Endodermal cell (in vitro differentiated cells): ENCODE data around the gene DDI2. TPM values are rescaled to one million over a fixed set of nuclear protein-coding genes. Genes with fewer than 3 reads are reported as not detected.

Source experiments
- DNase-seq: peaks from one replicate; pipeline ENCODE4 v3.0.0-alpha.2; 2017
- H3K27ac ChIP-seq: 2 replicates; pipeline ENCODE4 v1.5.1; 2013; ENCODE audit warnings: mild to moderate bottlenecking, low read depth, low read length, moderate library complexity
- H3K27me3 ChIP-seq: 2 replicates; pipeline ENCODE4 v1.6.1; 2013; ENCODE audit warnings: mild to moderate bottlenecking, low read length, moderate library complexity; ENCODE audit not compliant: insufficient read depth, control insufficient read depth, poor library complexity, severe bottlenecking
- H3K36me3 ChIP-seq: 2 replicates; pipeline ENCODE4 v1.7.0; 2013; ENCODE audit warnings: mild to moderate bottlenecking, low read length, moderate library complexity; ENCODE audit not compliant: control insufficient read depth, insufficient read depth
- H3K4me1 ChIP-seq: one replicate; pipeline ENCODE4 v1.7.0; 2013; ENCODE audit warnings: low read length; ENCODE audit not compliant: control insufficient read depth, insufficient read depth
- H3K4me3 ChIP-seq: 2 replicates; pipeline ENCODE4 v1.5.1; 2013; ENCODE audit warnings: mild to moderate bottlenecking, low read length, moderate library complexity
- H3K9ac ChIP-seq: 2 replicates; pipeline ENCODE4 v1.6.1; 2013; ENCODE audit warnings: mild to moderate bottlenecking, low read length, moderate library complexity; ENCODE audit not compliant: poor library complexity, severe bottlenecking; ENCODE audit errors: extremely low read depth
- H3K9me3 ChIP-seq: 2 replicates; pipeline ENCODE4 v1.6.1; 2013; ENCODE audit warnings: mild to moderate bottlenecking, low read length, moderate library complexity; ENCODE audit not compliant: control insufficient read depth
- H3K27ac Mint-ChIP-seq: 2 replicates; pipeline ENCODE4 v1.8.0; 2020; ENCODE audit warnings: mixed read lengths
- H3K27me3 Mint-ChIP-seq: 2 replicates; pipeline ENCODE4 v1.8.0; 2021; ENCODE audit warnings: mild to moderate bottlenecking, mixed read lengths; ENCODE audit not compliant: insufficient read depth
- H3K36me3 Mint-ChIP-seq: 2 replicates; pipeline ENCODE4 v1.8.0; 2020; ENCODE audit warnings: low read depth, mixed read lengths
- H3K4me1 Mint-ChIP-seq: 2 replicates; pipeline ENCODE4 v1.8.0; 2020; ENCODE audit warnings: mixed read lengths
- H3K4me3 Mint-ChIP-seq: 2 replicates; pipeline ENCODE4 v1.8.0; 2020; ENCODE audit warnings: mild to moderate bottlenecking, moderate library complexity, mixed read lengths
- H3K9me3 Mint-ChIP-seq: 2 replicates; pipeline ENCODE4 v1.8.0; 2020; ENCODE audit warnings: mild to moderate bottlenecking, mixed read lengths
- CTCF ChIP-seq: fragments of 200-600 bp; sonication (generic); conservative IDR thresholded peaks from 2 replicates; pipeline ENCODE4 v1.5.0; 2021; ENCODE audit warnings: antibody characterized with exemption, mild to moderate bottlenecking
- WGBS, 2 experiments: methylation state at CpG; one replicate each; pipeline versions ENCODE4 v1.1.5 to v1.1.7; 2013; ENCODE audit warnings: missing lambda C conversion rate in 2 of 2, mixed read lengths in 1 of 2; ENCODE audit not compliant: insufficient coverage in 1 of 2, insufficient read length in 1 of 2; 5-methylcytosine and 5-hydroxymethylcytosine counted together
- total RNA-seq, 2 donors: library from RNA; stranded (reverse); fragmentation: NEBNext Ultra II Directional in 1 of 2; extraction: Animal tissue kit (Norgen Biotek cat#: 25700) in 1 of 2; gene quantifications; 2 replicates in 1 of 2; 3 replicates in 1 of 2; pipeline ENCODE4 v1.2.1, GENCODE V29; 2021

The DDI2 gene
- total RNA-seq, 2 donors from 2014 or later: 36.0 to 37.6 TPM

DNA sequence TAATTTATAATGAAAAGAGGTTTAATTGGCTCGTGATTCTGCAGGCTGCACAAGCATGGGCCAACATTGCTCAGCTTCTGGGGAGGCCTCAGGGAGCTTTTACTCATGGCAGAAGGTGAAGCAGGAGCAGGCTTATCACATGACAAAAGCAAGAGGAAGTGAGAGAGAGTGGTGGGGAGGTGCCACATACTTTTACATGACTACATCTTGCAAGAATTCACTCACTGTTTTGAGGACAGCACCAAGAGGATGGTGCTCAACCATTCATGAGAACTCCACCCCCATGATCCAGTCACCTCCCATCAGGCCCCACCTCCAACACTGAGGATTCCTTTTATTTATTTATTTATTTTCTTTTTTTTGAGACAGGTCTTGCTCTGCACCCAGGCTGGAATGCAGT lies 61.3 kb downstream of the DDI2 start:
- Histone ChIP-seq H3K27ac (no peak overlapping the region), H3K4me3 (peak overlapping the region; percentile 35), H3K9me3 (peaks cover 42% of the 10 kb centered on the region), H3K27me3 (no peaks in the 10 kb centered on the region), H3K36me3 (no peaks in the 10 kb centered on the region), H3K4me1 (peaks cover 5% of the 10 kb centered on the region), H3K9ac (no peak overlapping the region)
- H3K4me3 Mint-ChIP-seq: no peak overlapping the region
- DNase-seq: peak; percentile 70
- peaks cover 2% of the 10 kb centered on the region for H3K27me3 Mint-ChIP-seq
- H3K9me3 Mint-ChIP-seq: peaks cover 28% of the 10 kb centered on the region
- H3K27ac Mint-ChIP-seq: no peak overlapping the region
- peaks cover 8% of the 10 kb centered on the region for H3K4me1 Mint-ChIP-seq
- peaks cover 4% of the 10 kb centered on the region for H3K36me3 Mint-ChIP-seq
- no peak for TF ChIP-seq CTCF
- WGBS, 2 experiments: 84 to 89% methylated on average over 1 of the region's 1 CpG

- H3K4me1 Mint-ChIP-seq: peaks cover 10% of the 10 kb centered on the region
- peaks cover 4% of the 10 kb centered on the region for H3K36me3 Mint-ChIP-seq
- H3K9ac ChIP-seq: no peak overlapping the region
- no peaks in the 10 kb centered on the region for H3K4me1 ChIP-seq
- H3K4me3 Mint-ChIP-seq: no peak overlapping the region
- H3K27me3 Mint-ChIP-seq: peaks cover 2% of the 10 kb centered on the region
- H3K27ac Mint-ChIP-seq: peak overlapping the region; percentile 37
- WGBS, 2 experiments: 93 to 97% methylated on average over 11 of the region's 11 CpGs
- no peaks in the 10 kb centered on the region for H3K36me3 ChIP-seq
- DNase-seq: no peak
- peaks cover 28% of the 10 kb centered on the region for H3K9me3 Mint-ChIP-seq
- no peak for TF ChIP-seq CTCF
- H3K27ac ChIP-seq: no peak overlapping the region
- no peak overlapping the region for H3K4me3 ChIP-seq
- H3K9me3 ChIP-seq: peaks cover 42% of the 10 kb centered on the region
- H3K27me3 ChIP-seq: no peaks in the 10 kb centered on the region
Measured at GRCh38 chr1:15680131-15680530, 62.9 kb downstream of the DDI2 start.

GRCh38 chr1:15680561-15681348 lies 63.5 kb downstream of the DDI2 start:
- 85 to 94% methylated on average over 7 of the region's 7 CpGs for WGBS, 2 experiments
- no peak overlapping the region for H3K4me3 Mint-ChIP-seq
- no peak for DNase-seq

More at GRCh38 chr1:15680561-15681348, 63.5 kb downstream of the DDI2 start:
- Mint-ChIP-seq H3K4me1 (peaks cover 15% of the 10 kb centered on the region), H3K27ac (peak overlapping the region; percentile 62), H3K36me3 (peaks cover 4% of the 10 kb centered on the region), H3K9me3 (peaks cover 28% of the 10 kb centered on the region), H3K27me3 (peaks cover 2% of the 10 kb centered on the region)
- Histone ChIP-seq H3K9ac (no peak overlapping the region), H3K36me3 (no peaks in the 10 kb centered on the region), H3K4me3 (no peak overlapping the region), H3K4me1 (no peaks in the 10 kb centered on the region), H3K27me3 (no peaks in the 10 kb centered on the region), H3K27ac (no peak overlapping the region), H3K9me3 (peaks cover 38% of the 10 kb centered on the region)
- TF ChIP-seq CTCF: no peak
